ENCODE measurements around the gene ZFAND4. TPM values are rescaled to one million over a fixed set of nuclear protein-coding genes. Genes with fewer than 3 reads are reported as not detected.
A peak's percentile ranks its signal among the peaks of the same experiment; 100 is the strongest.
"Not testable (repeated sequence)": the region's sequence is repeated elsewhere in the genome, so short reads cannot be mapped to it uniquely, and the experiment has no call there.

Gene ZFAND4
- total and polyA plus RNA-seq, 2 experiments from 2014 or later, result 7.4 to 30.3 TPM

- TF ChIP-seq ZNF331 (CRISPR knock-in tag; IDR thresholded peaks at IDR 0.05; ENCODE audit: low read depth), result no peak
- TF ChIP-seq REST (IDR thresholded peaks at IDR 0.05; ENCODE audit: unreplicated experiment), result no peak
- TF ChIP-seq ZNF114 (CRISPR knock-in tag; IDR thresholded peaks at IDR 0.05), result no peak
- TF ChIP-seq POLR2AphosphoS5 (IDR thresholded peaks at IDR 0.05; ENCODE audit: low read depth), result no peak
- no peak for TF ChIP-seq EZH2 (IDR thresholded peaks at IDR 0.05; ENCODE audit: low read depth, unreplicated experiment)
- no peak for TF ChIP-seq JUNB (IDR thresholded peaks at IDR 0.05; ENCODE audit: unreplicated experiment)
Measured at GRCh38 chr10:45602082-45602730, 70.4 kb downstream of the ZFAND4 start (continued).

DNA sequence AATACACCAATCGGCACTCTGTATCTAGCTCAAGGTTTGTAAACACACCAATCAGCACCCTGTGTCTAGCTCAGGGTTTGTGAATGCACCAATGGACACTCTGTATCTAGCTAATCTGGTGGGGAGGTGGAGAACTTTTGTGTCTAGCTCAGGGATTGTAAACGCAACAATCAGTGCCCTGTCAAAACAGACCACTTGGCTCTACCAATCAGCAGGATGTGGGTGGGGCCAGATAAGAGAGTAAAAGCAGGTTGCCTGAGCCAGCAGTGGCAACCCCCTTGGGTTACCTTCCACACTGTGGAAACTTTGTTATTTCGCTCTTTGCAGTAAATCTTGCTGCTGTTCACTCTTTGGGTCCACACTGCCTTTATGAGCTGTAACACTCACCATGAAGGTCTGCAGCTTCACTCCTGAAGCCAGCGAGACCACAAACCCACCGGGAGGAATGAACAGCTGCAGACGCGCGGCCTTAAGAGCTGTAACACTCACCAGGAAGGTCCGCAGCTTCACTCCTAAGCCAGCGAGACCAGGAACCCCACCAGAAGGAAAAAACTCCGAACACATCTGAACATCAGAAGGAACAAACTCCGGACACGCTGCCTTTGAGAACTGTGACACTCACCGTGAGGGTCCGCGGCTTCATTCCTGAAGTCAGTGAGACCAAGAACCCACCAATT, 71.2 kb downstream of the ZFAND4 start:
- H3K4me2 ChIP-seq; H3K27ac ChIP-seq (ENCODE audit: low read depth); H3K4me1 ChIP-seq (ENCODE audit: insufficient read depth); H3K36me3 ChIP-seq (ENCODE audit: insufficient read depth); H3K9me2 ChIP-seq (ENCODE audit: insufficient read depth); H3K4me1 Mint-ChIP-seq; H4K20me1 ChIP-seq (replicated peaks; ENCODE audit: insufficient read depth); H3K27me3 Mint-ChIP-seq (ENCODE audit: insufficient read depth, low read depth, poor library complexity); DNase-seq (ENCODE audit: low spot score); H3K4me3 Mint-ChIP-seq; H3K27me3 ChIP-seq (ENCODE audit: insufficient read depth); H3K9me3 Mint-ChIP-seq; H3K36me3 Mint-ChIP-seq (ENCODE audit: low read depth); H2AFZ ChIP-seq; H3K4me3 ChIP-seq; H3F3A ChIP-seq (replicated peaks; ENCODE audit: low read depth); H3K79me2 ChIP-seq (replicated peaks; ENCODE audit: insufficient read depth); ATAC-seq: not testable (repeated sequence)
- peak overlapping the region; percentile 64; the same call in 1 of the 2 replicates for H3K27ac Mint-ChIP-seq

DNA sequence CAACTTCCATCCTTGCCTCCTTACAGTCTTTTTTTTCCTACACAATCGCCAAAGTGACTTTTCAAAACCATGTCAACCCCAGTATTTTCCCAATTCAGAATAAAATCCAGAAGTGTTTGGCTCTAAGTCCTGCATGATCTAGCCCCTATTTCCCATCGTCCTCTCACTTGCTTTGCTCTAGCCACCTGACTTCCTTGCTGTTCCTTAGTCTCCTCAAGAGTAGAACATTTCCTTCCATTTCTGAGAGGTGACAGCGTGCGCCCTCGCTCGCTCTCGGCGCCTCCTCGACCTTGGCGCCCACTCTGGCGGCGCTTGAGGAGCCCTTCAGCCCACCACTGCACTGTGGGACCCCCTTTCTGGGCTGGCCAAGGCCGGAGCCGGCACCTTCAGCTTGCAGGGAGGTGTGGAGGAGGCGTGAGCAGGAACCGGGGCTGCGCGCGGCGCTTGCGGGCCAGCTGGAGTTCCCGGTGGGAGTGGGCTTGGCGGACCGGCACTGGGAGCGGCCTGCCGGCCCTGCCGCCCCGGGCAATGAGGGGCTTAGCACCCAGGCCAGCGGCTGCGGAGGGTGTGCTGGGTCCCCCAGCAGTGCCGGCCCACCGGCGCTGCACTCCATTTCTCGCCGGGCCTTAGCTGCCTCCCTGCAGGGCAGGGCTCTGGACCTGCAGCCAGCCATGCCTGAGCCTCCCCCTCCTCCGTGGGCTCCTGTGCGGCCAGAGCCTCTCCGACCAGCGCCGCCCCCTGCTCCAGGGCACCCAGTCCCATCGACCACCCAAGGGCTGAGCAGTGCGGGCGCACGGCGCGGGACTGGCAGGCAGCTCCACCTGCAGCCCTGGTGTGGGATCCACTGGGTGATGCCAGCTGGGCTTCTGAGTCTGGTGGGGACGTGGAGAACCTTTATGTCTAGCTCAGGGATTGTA, 72.0 kb downstream of the ZFAND4 start:
- H3K36me3 Mint-ChIP-seq (ENCODE audit: low read depth); H3K27ac Mint-ChIP-seq; H3K4me3 ChIP-seq; H3K9me3 Mint-ChIP-seq; H3F3A ChIP-seq (replicated peaks; ENCODE audit: low read depth); H3K9me2 ChIP-seq (ENCODE audit: insufficient read depth); H3K27me3 Mint-ChIP-seq (ENCODE audit: insufficient read depth, low read depth, poor library complexity); H3K4me3 Mint-ChIP-seq; H3K36me3 ChIP-seq (ENCODE audit: insufficient read depth); H4K20me1 ChIP-seq (replicated peaks; ENCODE audit: insufficient read depth); H3K27me3 ChIP-seq (ENCODE audit: insufficient read depth); DNase-seq (ENCODE audit: low spot score); H3K79me2 ChIP-seq (replicated peaks; ENCODE audit: insufficient read depth); H3K4me1 ChIP-seq (ENCODE audit: insufficient read depth); H3K4me1 Mint-ChIP-seq; H3K4me2 ChIP-seq; H3K27ac ChIP-seq (ENCODE audit: low read depth): not testable (repeated sequence)
- H2AFZ ChIP-seq, result 0 out of 2 replicates have a peak overlapping the region, but pooled peaks have one; percentile 47
- ATAC-seq, result peak; percentile 62
